PFSK-1 (cell line): ENCODE data around the gene SLC66A2.

Source experiments
- POLR2AphosphoS5 ChIP-seq: IDR thresholded peaks from 2 replicates; pipeline ENCODE4 v1.6.1; 2012; ENCODE audit warnings: low read depth, mild to moderate bottlenecking, control low read depth, low read length, moderate library complexity
- REST ChIP-seq, 2 experiments: IDR thresholded peaks; 2 replicates each; pipeline versions ENCODE4 v1.6.1 to v1.8.0; 2011 to 2012; ENCODE audit warnings: low read depth in 2 of 2, low read length in 2 of 2, control low read depth in 1 of 2, inconsistent platforms in 1 of 2, mild to moderate bottlenecking in 1 of 2, moderate library complexity in 1 of 2; ENCODE audit not compliant: insufficient read depth in 1 of 2
- SIN3A ChIP-seq: IDR thresholded peaks from 2 replicates; pipeline ENCODE4 v1.6.1; 2012; ENCODE audit warnings: mild to moderate bottlenecking, low read length, moderate library complexity, borderline replicate concordance; ENCODE audit not compliant: insufficient read depth

GRCh38 chr18:79935098-79935480 lies 16.4 kb downstream of the SLC66A2 start:
- TF ChIP-seq REST (IDR thresholded peaks at IDR 0.05; ENCODE audit: insufficient read depth in 1 of 2, low read depth in 2 of 2, low read length in 2 of 2): no peak
- TF ChIP-seq SIN3A: no peak
- no peak for TF ChIP-seq POLR2AphosphoS5
